IMR-90 (cell line): ENCODE measurements around the gene DNAJC5. TPM values are rescaled to one million over a fixed set of nuclear protein-coding genes. Genes with fewer than 3 reads are reported as not detected.

Experiments used
- ATAC-seq: fragments of 200-7000 bp; cut with Tn5 transposase; 2 replicates; pipeline ENCODE4 v1.9.1; 2020; ENCODE audit warnings: low read depth, mild to moderate bottlenecking, moderate library complexity
- BruUV-seq: library from RNA; stranded (reverse); fragments of 400-500 nt; replicated peaks from 2 replicates; lab custom pipeline; 2021; lab: Mats Ljungman, UMichigan
- CTCF ChIA-PET: fragments of 300-600 bp; formaldehyde crosslinking; extraction: SDS; loops from one replicate; lab custom pipeline; 2021; ENCODE audit warnings: antibody characterized with exemption; lab: Yijun Ruan, JAX
- POLR2A ChIA-PET: fragments of 300-600 bp; sonication (Branson Sonifier 250); formaldehyde crosslinking; loops from one replicate; lab custom pipeline; 2022; ENCODE audit warnings: antibody characterized with exemption; ENCODE audit not compliant: unreplicated experiment; lab: Charles Lee
- DNase-seq: peaks from one replicate; pipeline ENCODE4 v3.0.0; 2013
- H2AFZ ChIP-seq: replicated peaks from 2 replicates; pipeline ENCODE3; 2013; ENCODE audit warnings: low read length, mild to moderate bottlenecking; ENCODE audit not compliant: poor library complexity
- H2AK5ac ChIP-seq: 2 replicates; pipeline ENCODE4 v1.6.1; 2013; ENCODE audit warnings: low read depth, low read length, inconsistent platforms
- H2AK9ac ChIP-seq: replicated peaks from 2 replicates; pipeline ENCODE3; 2013; ENCODE audit warnings: mild to moderate bottlenecking, low read depth, low read length, moderate library complexity; ENCODE audit not compliant: poor library complexity
- H2BK120ac ChIP-seq: 2 replicates; pipeline ENCODE4 v1.6.1; 2013; ENCODE audit warnings: low read depth, low read length, inconsistent platforms
- H2BK15ac ChIP-seq: 3 replicates; pipeline ENCODE4 v1.6.1; 2013; ENCODE audit warnings: low read depth, low read length, inconsistent platforms
- H2BK20ac ChIP-seq: 2 replicates; pipeline ENCODE4 v1.6.1; 2013; ENCODE audit warnings: low read depth, mild to moderate bottlenecking, inconsistent platforms, low read length, moderate library complexity
- H2BK5ac ChIP-seq: 2 replicates; pipeline ENCODE4 v1.6.1; 2013; ENCODE audit warnings: mild to moderate bottlenecking, low read depth, low read length, inconsistent platforms; ENCODE audit not compliant: poor library complexity, severe bottlenecking
- H3K14ac ChIP-seq: replicated peaks from 2 replicates; pipeline ENCODE4 v1.6.1; 2013; ENCODE audit warnings: low read depth, low read length, inconsistent platforms
- H3K18ac ChIP-seq: 2 replicates; pipeline ENCODE4 v1.6.1; 2013; ENCODE audit warnings: low read depth, low read length, control low read depth
- H3K23ac ChIP-seq: 2 replicates; pipeline ENCODE4 v1.6.1; 2013; ENCODE audit warnings: low read depth, low read length, inconsistent platforms
- H3K27ac ChIP-seq: 2 replicates; pipeline ENCODE4 v1.5.1; 2013; ENCODE audit warnings: mild to moderate bottlenecking, control low read depth, low read length; ENCODE audit not compliant: insufficient read depth
- H3K27me3 ChIP-seq: 2 replicates; pipeline ENCODE4 v1.6.1; 2013; ENCODE audit warnings: low read length; ENCODE audit not compliant: control insufficient read depth, insufficient read depth
- H3K36me3 ChIP-seq: 2 replicates; pipeline ENCODE4 v1.6.1; 2013; ENCODE audit warnings: low read length, mixed read lengths; ENCODE audit not compliant: control insufficient read depth, insufficient read depth
- H3K4ac ChIP-seq: 2 replicates; pipeline ENCODE4 v1.6.1; 2013; ENCODE audit warnings: low read depth, low read length, inconsistent platforms
- H3K4me1 ChIP-seq: 2 replicates; pipeline ENCODE4 v1.6.1; 2013; ENCODE audit warnings: low read length, mixed read lengths; ENCODE audit not compliant: control insufficient read depth, insufficient read depth
- H3K4me2 ChIP-seq: 2 replicates; pipeline ENCODE4 v1.6.1; 2013; ENCODE audit warnings: low read depth, mild to moderate bottlenecking, control low read depth, low read length, moderate library complexity
- H3K4me3 ChIP-seq: 2 replicates; pipeline ENCODE4 v1.5.1; 2013; ENCODE audit warnings: low read depth, mild to moderate bottlenecking, control low read depth, low read length, moderate library complexity; ENCODE audit not compliant: insufficient read depth
- H3K56ac ChIP-seq: 2 replicates; pipeline ENCODE4 v1.6.1; 2013; ENCODE audit warnings: low read length, inconsistent platforms; ENCODE audit not compliant: insufficient read depth; ENCODE audit errors: extremely low read depth
- H3K79me1 ChIP-seq, 2 experiments: 2 replicates each; pipeline ENCODE4 v1.6.1; 2013; ENCODE audit warnings: low read length in 2 of 2, inconsistent platforms in 1 of 2, low read depth in 1 of 2
- H3K9ac ChIP-seq: 2 replicates; pipeline ENCODE4 v1.6.1; 2013; ENCODE audit warnings: low read depth, low read length, control low read depth
- H3K9me1 ChIP-seq: 2 replicates; pipeline ENCODE4 v1.6.1; 2013; ENCODE audit warnings: low read length, inconsistent platforms; ENCODE audit not compliant: insufficient read depth
- H3K9me3 ChIP-seq: 2 replicates; pipeline ENCODE4 v1.6.1; 2013; ENCODE audit warnings: low read length; ENCODE audit not compliant: control insufficient read depth, insufficient read depth
- H4K20me1 ChIP-seq: 2 replicates; pipeline ENCODE4 v1.6.1; 2013; ENCODE audit warnings: low read length, inconsistent platforms; ENCODE audit not compliant: insufficient read depth
- H4K5ac ChIP-seq: 2 replicates; pipeline ENCODE4 v1.6.1; 2013; ENCODE audit warnings: mild to moderate bottlenecking, low read depth, low read length, control low read depth
- H4K8ac ChIP-seq, 2 experiments: 2 replicates each; pipeline ENCODE4 v1.6.1; 2013; ENCODE audit warnings: low read depth in 2 of 2, low read length in 2 of 2, control low read depth in 1 of 2, inconsistent platforms in 1 of 2
- H4K91ac ChIP-seq: 2 replicates; pipeline ENCODE4 v1.6.1; 2013; ENCODE audit warnings: low read depth, low read length, inconsistent platforms; ENCODE audit not compliant: insufficient read depth
- CEBPB ChIP-seq: IDR thresholded peaks from 2 replicates; pipeline ENCODE4 v1.6.1; 2012; ENCODE audit warnings: low read depth, low read length, improper control_type of control experiment
- MAFK ChIP-seq: IDR thresholded peaks from 2 replicates; pipeline ENCODE4 v1.6.1; 2012; ENCODE audit warnings: low read depth, low read length, improper control_type of control experiment
- MXI1 ChIP-seq: IDR thresholded peaks from 2 replicates; pipeline ENCODE4 v1.6.1; 2012; ENCODE audit warnings: low read depth, mild to moderate bottlenecking, low read length, moderate library complexity, borderline replicate concordance
- WGBS, 2 experiments: methylation state at CpG; one replicate each; pipeline versions ENCODE4 v1.1.5 to v1.1.7; 2013; ENCODE audit warnings: missing lambda C conversion rate in 2 of 2; ENCODE audit not compliant: insufficient read length in 1 of 2; ENCODE audit errors: extremely low coverage in 2 of 2; 5-methylcytosine and 5-hydroxymethylcytosine counted together
- dilution Hi-C: fragments of 300-500 bp; cut with HindIII; formaldehyde crosslinking; loops from one replicate; pipeline ENCODE4 v1.14.3; 2018; ENCODE audit warnings: low sequenced_read_pairs; ENCODE audit not compliant: unreplicated experiment
- in situ Hi-C: fragments of 300-500 bp; cut with MboI; formaldehyde crosslinking; loops from 3 replicates; pipeline ENCODE4 v1.14.3; 2019; ENCODE audit warnings: low sequenced_read_pairs, inconsistent platforms, mixed read lengths
- intact Hi-C: fragments of 100-400 bp; cut with micrococcal nuclease; formaldehyde crosslinking; loops from 2 replicates; pipeline ENCODE4 v1.10.0; 2022
- polyA plus RNA-seq, 3 experiments: library from polyadenylated mRNA; depleted of rRNA; stranded (reverse); fragments of >200 nt; gene quantifications; 2 replicates each; pipeline ENCODE4 v1.2.3, GENCODE V29; 2012; ENCODE audit warnings: low replicate concordance in 1 of 3
- total RNA-seq: library from RNA; depleted of rRNA; stranded (reverse); fragments of >200 nt; gene quantifications from 2 replicates; pipeline ENCODE4 v1.2.3, GENCODE V29; 2012

The DNAJC5 gene
- total and polyA plus RNA-seq, 2 of the 4 experiments (the other 2 are of a cell fraction), result 35.6 to 45.2 TPM

- Histone ChIP-seq H3K4me1 (0 out of 2 replicates have a peak, but pooled peaks cover 3% of the 10 kb centered on the region), H3K18ac (no peak overlapping the region), H4K20me1 (peaks cover 89% of the 10 kb centered on the region), H3K4me3 (no peak overlapping the region), H3K79me1 (peaks cover 0 to 72% of the 10 kb centered on the region in 2 experiments; a peak in 3 of 4 replicates), H2BK5ac (no peak overlapping the region), H3K14ac (no peak overlapping the region), H3K36me3 (peaks cover 6% of the 10 kb centered on the region), H3K27me3 (no peaks in the 10 kb centered on the region), H2AK5ac (no peak overlapping the region), H3K56ac (no peak overlapping the region), H3K23ac (no peak overlapping the region; the same call in 1 of the 2 replicates), H3K9me1 (peaks cover 16% of the 10 kb centered on the region), H2BK15ac (no peak overlapping the region), H2BK20ac (no peak overlapping the region), H3K9ac (no peak overlapping the region), H3K4me2 (no peak overlapping the region), H3K4ac (no peak overlapping the region), H3K27ac (no peak overlapping the region), H3K9me3 (no peaks in the 10 kb centered on the region), H4K8ac (no peak overlapping the region), H4K5ac (no peak overlapping the region), H2AFZ (no peak overlapping the region), H2BK120ac (no peak overlapping the region), H4K91ac (no peak overlapping the region), H2AK9ac (no peak overlapping the region)
- in situ Hi-C loops (no loop called here), intact Hi-C loops (no loop called here), dilution Hi-C loops (no loop called here)
- no peak for TF ChIP-seq MAFK
- TF ChIP-seq MXI1, result no peak
- peak; percentile 19; the same call in 1 of the 2 replicates for TF ChIP-seq CEBPB
- CTCF ChIA-PET, result no interaction called here
- POLR2A ChIA-PET, result no interaction called here
- BruUV-seq, result no TSS peak
- DNase-seq (no peak), ATAC-seq (no peak)
- WGBS, 2 experiments, result 92% methylated on average over 4 of the region's 11 CpGs; no CpG with 5 or more reads in 1 of the 2 experiments
Measured at GRCh38 chr20:63903796-63904561, 9.1 kb downstream of the DNAJC5 start.
